Measurements from ENCODE around the gene EXOC3L1. TPM values are rescaled to one million over a fixed set of nuclear protein-coding genes. Genes with fewer than 3 reads are reported as not detected.

Gene EXOC3L1
- polyA plus RNA-seq, 3 donors: 3.1 to 14.4 (median 9.4) TPM

DNA sequence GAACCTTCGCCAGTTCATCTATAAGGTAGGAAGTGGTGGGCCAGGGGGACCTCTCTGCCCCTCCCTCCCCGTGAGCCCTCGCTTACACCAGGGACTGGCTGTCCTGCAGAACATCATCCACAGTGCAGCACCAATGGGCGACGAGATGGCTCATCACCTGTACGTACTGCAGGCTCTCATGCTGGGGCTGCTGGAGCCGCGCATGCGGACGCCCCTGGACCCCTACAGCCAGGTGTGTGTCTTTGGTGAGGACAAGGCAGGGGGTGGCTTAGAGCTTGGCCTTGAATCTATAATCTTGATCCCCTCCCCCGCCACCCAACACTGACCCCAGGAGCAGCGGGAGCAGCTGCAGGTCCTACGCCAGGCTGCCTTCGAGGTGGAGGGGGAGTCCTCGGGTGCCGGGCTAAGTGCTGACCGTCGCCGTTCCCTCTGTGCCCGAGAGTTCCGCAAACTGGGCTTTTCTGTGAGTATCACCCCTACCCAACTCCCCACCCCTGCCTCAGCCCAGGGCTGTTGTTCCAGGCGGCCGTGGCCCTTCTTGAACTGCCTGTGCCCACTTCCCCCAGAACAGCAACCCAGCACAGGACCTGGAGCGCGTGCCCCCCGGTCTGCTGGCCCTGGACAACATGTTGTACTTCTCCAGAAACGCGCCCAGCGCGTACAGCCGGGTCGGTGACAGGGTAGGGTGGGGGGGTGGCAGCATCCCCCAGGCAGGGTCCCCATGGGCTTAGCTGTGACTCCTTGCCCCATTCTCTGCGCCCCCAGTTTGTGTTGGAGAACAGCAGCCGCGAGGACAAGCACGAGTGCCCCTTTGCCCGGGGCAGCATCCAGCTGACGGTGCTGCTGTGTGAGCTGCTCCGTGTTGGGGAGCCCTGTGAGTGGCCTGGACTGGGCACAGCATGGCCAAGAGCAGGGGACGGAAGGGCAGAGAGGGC is 11.7 kb upstream of the EXOC3L1 start:
- H3K27ac ChIP-seq (ENCODE audit: low read depth, low read length): no peak overlapping the region
- WGBS, 3 donors: 91 to 95% (median 95%) methylated on average over 38 to 40 of the region's 40 CpGs

DNA sequence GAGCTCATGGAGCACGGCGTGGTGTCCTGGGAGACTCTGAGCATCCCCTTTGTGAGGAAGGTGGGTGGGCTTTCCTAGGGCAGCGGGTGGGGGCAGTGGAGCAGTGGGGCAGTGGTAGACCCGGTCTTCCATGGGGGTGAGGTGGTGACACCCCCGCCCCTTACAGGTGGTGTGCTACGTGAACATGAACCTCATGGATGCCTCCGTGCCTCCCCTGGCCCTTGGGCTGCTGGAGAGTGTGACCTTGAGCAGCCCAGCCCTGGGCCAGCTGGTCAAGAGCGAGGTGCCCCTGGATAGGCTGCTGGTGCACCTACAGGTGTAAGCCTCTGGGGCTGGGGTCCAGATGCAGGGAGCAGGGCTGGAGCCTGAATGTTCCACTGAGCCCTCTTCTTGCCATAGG is 10.6 kb upstream of the EXOC3L1 start:
- no peak overlapping the region for H3K27ac ChIP-seq (ENCODE audit: low read depth, low read length)
- 86 to 100% (median 96%) methylated on average over 8 of the region's 8 CpGs for WGBS, 3 donors

DNA sequence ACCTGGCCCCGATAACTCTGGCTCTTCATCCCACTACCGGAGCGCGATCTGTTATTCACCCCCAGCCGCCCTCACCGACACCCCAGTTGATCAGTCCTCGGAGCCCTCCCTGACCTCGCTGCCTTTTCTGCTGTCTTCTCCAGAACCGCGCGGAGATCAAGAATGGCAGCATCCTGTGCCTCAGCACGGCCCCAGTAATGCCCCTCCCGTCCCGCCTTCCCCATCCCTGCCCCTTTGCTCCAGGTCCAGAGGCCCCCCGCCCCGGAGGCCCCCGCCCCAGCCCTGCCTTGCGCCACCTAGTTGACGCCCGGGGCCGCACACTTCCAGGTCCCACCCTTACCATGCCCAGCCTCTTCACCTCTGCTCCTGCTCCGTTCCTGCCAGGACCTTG is 9.9 kb upstream of the EXOC3L1 start:
- WGBS, 3 donors: 19 to 63% (median 52%) methylated on average over 16 to 22 of the region's 22 CpGs

DNA sequence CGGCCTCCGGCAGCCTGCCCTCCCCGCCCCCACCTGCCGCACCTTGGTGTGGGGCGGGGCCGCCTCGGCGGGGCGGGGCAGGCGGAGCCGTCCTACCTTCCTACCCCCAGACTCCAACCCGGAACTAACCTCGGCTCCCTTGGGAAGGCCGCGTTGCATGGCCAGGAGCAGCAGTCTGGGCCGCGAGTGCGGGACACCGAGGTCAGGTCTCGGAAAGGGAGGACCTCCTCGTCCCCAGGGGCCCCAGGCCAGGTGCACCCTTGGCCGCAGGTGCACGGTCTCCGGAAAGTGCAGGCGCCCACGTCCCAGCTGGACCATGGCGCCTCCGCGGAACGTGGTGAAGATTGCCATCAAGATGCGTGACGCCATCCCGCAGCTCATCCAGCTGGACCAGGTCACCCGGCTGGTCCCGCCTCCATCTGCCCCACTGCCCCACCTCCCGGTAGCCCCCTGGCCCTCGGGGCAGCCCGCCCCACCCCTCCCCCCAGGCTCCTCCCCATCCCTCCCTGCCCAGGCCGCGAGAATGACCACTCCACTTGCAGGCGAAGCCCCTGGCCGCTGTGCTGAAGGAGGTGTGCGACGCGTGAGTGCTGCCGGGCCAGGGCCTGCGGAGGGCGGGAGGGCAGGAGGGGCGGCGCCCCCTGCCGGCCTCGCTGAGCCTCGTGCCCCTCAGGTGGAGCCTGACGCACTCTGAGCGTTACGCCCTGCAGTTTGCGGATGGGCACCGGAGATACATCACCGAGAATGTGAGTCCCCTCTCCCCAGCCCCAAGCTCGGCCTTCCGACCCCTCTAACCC is 9.3 kb upstream of the EXOC3L1 start, which contains the start of gene ELMO3:
Gene ELMO3, plus strand, starts transcription at position 121 of the 797 bp plus-strand sequence. Its CDS starts 196 bp downstream, at position 317.
- 24 to 67% (median 57%) methylated on average over 58 to 61 of the region's 61 CpGs for WGBS, 3 donors
- H3K27ac ChIP-seq (ENCODE audit: low read depth, low read length): no peak within 1 kb of the TSS

More for the DNA sequence above, 9.9 kb upstream of the EXOC3L1 start:
- H3K27ac ChIP-seq (ENCODE audit: low read depth, low read length): no peak overlapping the region

DNA sequence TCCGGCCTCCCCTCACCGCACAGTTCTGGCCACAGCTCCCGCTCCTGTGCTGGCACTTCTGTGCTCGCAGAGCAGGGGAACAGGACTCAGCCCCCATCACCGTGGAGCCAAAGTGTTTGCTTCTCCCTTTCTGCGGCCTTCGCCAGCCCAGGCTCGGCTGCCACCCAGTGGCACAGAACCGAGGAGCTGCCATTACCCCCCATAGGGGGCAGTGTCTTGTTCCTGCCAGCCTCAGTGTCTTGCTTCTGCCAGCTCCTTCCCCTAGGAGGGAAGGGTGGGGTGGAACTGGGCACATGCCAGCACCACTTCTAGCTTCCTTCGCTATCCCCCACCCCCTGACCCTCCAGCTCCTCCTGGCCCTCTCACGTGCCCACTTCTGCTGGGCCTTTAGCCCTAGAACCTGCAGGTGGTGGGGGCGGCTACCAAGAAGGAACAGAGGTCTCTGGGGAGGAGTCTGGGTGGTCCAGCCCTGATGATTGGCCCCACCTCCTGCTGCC is 8.3 kb upstream of the EXOC3L1 start:
- no peak overlapping the region for H3K27ac ChIP-seq (ENCODE audit: low read depth, low read length)
- 51 to 58% (median 51%) methylated on average over 8 to 12 of the region's 12 CpGs for WGBS, 3 donors

DNA sequence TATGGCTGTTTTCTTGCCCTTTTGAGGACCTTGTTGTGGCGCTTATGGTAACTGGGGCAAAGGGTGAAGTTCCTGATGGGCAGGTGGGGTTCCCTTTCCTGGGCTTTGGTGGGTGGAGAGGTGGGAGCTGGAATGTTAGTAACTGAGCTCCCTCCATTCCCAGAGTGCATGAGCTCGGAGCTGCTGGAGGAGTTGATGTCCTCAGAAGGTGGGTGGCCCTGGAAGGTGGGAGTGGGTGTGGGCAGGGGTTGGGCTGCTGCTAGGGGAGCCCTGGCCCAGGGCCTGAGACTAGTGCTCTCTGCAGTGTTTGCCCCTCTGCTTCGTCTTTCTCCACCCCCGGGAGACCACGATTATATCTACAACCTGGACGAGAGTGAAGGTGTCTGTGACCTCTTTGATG is 7.8 kb upstream of the EXOC3L1 start:
- 60 to 74% (median 73%) methylated on average over 6 of the region's 6 CpGs for WGBS, 3 donors
- no peak overlapping the region for H3K27ac ChIP-seq (ENCODE audit: low read depth, low read length)

DNA sequence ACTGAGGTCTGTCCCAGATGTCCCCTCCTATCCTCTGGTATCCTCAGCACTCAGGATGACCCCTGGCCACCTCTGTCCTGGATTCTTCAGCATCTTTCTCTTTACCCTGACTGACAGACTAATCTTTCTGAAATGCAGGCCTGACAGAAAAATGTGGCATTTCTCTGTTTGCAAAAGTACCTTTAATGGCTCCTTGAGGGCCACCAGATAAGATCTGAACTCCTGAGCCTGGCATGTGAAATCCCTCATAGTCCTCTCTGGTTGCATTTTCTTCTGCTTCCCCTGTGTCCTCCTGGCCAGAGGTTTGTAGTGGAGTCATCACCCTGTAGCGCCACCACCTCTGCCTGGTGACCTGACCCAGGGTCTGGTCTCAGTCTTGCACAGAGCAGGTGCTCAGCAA is 6.9 kb upstream of the EXOC3L1 start:
- no peak overlapping the region for H3K27ac ChIP-seq (ENCODE audit: low read depth, low read length)
- WGBS, 3 donors: 88 to 100% (median 95%) methylated on average over 1 of the region's 1 CpG

DNA sequence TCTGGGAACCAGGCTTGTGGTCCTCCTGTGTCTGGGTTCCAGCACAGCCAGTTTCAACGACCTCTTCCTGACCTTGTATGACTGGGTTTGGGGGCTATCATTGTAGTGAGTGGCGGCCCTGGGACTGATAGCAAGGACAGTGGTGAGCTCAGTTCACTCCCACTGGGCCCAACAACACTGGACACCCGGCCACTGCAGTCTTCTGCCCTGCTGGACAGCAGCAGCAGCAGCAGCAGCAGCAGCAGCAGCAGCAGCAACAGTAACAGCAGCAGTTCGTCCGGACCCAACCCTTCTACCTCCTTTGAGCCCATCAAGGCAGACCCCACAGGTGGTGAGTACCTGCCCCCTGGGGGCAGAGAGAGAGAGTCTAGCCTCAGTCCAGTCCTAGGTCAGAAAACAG is 5.7 kb upstream of the EXOC3L1 start:
- no peak overlapping the region for H3K27ac ChIP-seq (ENCODE audit: low read depth, low read length)
- WGBS, 3 donors: 84 to 86% (median 85%) methylated on average over 5 of the region's 5 CpGs

DNA sequence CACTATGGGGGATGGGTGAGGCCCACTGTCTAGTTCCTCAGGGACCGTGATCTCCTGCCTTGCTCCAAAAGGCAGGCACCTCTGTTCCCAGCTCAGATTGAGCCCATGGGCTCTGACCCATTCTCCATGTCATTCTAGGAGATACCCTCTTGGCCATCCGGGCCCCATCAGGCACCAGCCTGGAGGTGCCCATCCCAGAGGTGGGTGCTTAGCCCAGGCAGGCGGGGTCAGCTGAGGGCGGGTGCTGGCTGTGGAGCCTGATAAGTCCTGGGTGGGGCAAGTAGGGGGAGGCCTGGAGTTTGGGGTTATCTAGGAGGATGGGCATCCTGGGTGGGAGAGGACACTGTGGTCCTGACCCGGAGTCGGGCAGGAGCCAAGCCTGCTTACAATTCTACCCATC is 4.3 kb upstream of the EXOC3L1 start:
- no peak overlapping the region for H3K27ac ChIP-seq (ENCODE audit: low read depth, low read length)
- WGBS, 3 donors: 88 to 92% (median 92%) methylated on average over 6 of the region's 6 CpGs

DNA sequence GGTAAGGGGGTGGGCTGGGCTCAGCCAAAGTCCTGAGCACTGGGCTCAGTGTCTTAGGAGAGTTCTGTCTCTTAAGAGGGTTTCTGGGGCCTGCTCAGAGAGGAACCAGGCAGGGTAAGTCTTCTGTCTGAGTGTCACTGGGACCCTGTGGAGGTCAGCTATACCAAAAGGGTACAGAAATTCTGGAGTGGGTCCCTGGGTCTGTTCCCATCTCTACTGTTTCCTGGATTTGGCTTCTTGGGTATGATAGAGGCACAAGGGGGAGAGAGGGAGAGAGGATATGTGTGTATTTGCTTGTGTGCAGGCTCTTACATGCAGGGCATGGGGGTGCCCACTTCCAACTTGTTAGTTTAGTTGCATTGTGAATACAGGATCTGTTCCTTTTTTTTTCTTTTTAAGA is 3.6 kb upstream of the EXOC3L1 start:
- no peak overlapping the region for H3K27ac ChIP-seq (ENCODE audit: low read depth, low read length)

DNA sequence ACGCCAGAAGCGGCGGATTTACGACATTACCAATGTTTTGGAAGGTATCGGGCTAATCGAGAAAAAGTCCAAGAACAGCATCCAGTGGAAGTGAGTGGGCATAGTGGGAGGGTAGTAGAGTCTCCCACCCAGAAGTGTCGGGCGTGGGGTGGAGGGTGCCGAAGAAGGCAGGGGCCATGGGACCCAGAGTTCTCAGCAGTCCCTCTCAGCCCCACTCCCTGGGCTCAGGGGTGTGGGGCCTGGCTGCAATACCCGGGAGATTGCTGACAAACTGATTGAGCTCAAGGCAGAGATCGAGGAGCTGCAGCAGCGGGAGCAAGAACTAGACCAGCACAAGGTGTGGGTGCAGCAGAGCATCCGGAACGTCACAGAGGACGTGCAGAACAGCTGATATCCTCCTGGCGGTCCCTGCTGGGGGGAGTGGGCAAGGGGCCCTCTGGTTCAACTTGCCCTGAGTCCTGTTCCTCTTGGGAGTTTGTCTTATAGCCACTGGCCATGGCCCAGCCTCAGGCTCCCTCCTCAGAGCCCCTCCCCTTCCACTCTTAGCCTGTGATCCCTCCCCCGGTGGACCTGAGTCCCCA is 2.9 kb upstream of the EXOC3L1 start:
- no peak overlapping the region for H3K27ac ChIP-seq (ENCODE audit: low read depth, low read length)
- WGBS, 3 donors: 19 to 25% (median 25%) methylated on average over 17 of the region's 17 CpGs

DNA sequence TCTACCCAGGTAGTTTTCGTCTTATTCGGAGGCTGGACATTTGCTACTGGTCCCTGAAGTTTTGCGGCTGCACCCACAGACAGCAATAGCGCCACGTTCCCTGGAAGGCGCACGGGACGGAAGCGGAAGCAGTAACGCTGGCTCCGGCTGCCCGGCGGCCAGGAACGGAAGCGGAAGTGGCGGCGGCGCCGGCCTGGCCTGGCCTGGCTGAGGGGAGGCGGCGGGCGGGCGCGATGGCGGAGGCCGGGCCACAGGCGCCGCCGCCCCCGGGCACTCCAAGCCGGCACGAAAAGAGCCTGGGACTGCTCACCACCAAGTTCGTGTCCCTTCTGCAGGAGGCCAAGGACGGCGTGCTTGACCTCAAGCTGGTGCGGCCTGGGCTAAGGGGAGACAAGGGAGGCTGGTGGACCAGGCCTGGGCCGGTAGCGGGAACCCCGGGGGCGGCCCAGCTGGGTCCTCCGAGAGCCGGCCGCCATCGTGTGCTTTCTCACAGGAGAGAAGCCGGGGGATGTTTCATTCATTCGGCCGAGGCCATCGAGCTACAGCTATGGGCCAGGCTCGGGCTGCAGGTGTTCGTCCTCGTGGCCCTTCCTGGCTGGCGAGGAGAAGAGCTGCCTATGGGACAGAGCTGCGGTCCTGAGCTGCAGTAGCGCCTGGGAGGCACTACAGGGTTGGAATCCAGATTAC is 2.2 kb upstream of the EXOC3L1 start, which contains the start of gene E2F4:
Gene E2F4, plus strand, starts transcription at position 161 of the 687 bp plus-strand sequence. Its CDS starts 73 bp downstream, at position 234.
- no peak within 1 kb of the TSS for H3K27ac ChIP-seq (ENCODE audit: low read depth, low read length)
- 0% methylated on average over 54 of the region's 54 CpGs for WGBS, 3 donors

DNA sequence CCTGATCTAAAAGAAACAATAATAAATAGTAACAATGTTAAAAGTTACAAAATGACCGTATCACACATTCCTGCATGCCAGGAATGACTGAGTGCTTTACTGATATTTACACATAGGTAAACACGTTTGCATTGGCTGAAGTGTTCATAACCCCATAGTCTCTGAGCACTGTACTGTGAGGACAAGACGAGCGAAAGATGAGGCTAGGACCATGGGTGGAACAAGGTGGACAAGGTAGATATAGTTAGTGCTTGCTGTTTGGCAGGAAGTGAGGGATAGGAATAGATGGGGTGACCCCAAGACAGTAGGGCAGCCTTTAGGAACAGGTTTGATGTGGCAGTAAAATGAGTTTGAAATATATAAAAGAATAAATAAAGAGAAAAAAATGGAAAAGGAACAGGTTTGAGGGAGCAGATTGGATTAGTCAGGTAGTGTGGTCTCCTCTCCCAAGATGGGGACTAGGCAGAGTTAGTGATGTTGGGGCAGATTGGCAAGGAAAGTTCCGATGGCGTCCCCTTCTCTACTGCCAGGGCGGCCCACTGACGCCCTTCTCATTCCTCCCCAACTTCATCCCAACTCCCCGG is 1.6 kb upstream of the EXOC3L1 start:
- 18 to 26% (median 22%) methylated on average over 9 of the region's 9 CpGs for WGBS, 3 donors
- H3K27ac ChIP-seq (ENCODE audit: low read depth, low read length): no peak overlapping the region

DNA sequence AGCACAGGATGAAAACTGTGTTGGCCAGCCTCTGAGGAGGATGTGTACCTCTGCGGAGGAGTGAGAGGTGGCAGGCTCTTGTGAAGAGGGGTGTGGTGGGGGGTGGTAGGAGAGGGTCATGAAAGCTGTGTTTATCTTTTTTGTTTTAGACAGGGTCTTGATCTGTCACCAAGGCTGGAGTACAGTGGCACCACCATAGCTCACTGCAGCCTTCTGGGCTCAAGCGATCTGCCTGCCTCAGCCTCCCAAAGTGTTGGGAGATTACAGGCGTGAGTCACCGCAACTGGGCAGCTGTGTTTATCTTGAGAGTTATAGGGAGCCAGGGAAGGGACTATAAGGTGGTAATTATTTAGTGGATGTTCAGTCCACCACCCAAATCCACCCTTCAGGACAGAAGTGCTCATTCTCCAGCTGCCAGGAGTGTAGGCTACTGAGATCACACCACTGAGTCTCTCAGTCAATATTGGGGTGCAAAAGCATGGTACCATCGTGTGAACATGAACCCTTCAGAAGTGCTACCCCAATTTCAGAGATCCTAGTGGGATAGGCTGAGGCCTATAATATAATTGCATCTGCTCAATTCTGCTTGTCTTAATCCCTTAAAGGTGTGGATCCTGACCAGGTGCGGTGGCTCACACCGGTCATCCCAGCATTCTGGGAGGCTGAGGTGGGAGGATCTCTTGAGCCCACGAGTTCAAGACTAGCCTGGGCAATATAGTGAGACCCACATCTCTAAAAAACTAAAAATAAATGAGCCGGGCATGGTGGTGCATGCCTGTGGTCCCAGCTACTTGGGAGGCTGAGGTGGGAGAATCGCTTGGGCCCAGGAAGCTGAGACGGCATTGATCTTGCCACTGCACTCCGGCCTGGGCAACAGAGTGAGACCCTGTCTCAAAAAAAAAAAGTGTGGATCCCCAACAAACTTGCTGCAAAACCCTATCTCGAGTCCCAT is 788 bp upstream of the EXOC3L1 start:
- WGBS, 3 donors: 70 to 81% (median 75%) methylated on average over 13 of the region's 13 CpGs
- H3K27ac ChIP-seq (ENCODE audit: low read depth, low read length): no peak overlapping the region

DNA sequence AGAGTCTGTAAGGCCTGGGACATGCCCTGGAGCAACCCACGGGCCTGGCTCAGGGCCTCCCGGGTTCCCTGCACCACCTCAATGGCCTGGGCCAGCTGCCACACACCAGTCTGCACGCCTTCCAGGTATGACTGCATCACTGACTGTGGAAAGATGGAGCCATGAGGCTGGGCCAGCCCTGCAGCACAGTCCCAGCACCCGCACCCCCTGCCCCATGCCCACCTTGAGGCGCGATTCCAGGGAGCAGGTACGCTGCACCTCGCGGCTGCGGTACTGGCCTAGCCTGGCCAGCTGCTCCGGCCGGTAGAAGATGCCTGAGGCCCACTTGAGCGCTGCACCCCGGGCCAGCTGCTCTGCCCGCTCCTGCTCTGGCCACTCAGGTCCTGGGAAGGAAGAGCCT is 1.1 kb downstream of the EXOC3L1 start:
- 90 to 93% (median 91%) methylated on average over 12 to 15 of the region's 15 CpGs for whole genome bisulfite sequencing, 3 donors
- no peak overlapping the region for H3K27ac ChIP-seq (ENCODE audit: low read depth, low read length)

DNA sequence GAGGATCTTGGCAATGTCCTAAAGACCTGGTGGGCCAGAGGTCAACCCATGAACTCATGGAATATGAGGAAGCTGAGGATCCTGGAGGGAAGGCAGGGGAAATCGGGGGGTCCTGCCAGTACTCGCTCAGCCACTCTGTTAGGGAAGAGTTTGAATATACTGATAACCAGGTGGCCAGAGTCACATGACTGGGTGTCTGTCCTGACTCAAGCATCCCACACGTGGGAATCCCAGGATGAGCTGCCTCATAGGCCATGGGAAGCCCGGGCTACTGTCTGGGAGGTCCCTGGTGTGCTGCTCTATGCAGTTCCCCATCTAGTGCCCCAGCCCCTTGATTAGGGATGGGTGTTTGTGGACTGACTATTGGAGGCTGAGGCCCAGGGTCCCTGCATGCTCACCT is 1.6 kb downstream of the EXOC3L1 start:
- 73 to 85% (median 77%) methylated on average over 4 of the region's 4 CpGs for WGBS, 3 donors
- no peak overlapping the region for H3K27ac ChIP-seq (ENCODE audit: low read depth, low read length)

All from adipose tissue (tissue), 3 donors.